ES-I3 (cell line): ENCODE measurements around the gene CPNE1.
"Not testable (repeated sequence)": the region's sequence is repeated elsewhere in the genome, so short reads cannot be mapped to it uniquely, and the experiment has no call there.

Source experiments
- H3K36me3 ChIP-seq: 2 replicates; pipeline ENCODE4 v1.6.1; 2013; ENCODE audit warnings: mild to moderate bottlenecking, low read length, control low read depth, moderate library complexity; ENCODE audit not compliant: insufficient read depth
- H3K4me1 ChIP-seq: 2 replicates; pipeline ENCODE4 v1.6.1; 2013; ENCODE audit warnings: mild to moderate bottlenecking, control low read depth, low read length; ENCODE audit not compliant: insufficient read depth
- H3K9ac ChIP-seq: 2 replicates; pipeline ENCODE4 v1.6.1; 2013; ENCODE audit warnings: low read depth, mild to moderate bottlenecking, low read length, moderate library complexity
- H3K9me3 ChIP-seq: 2 replicates; pipeline ENCODE4 v1.6.1; 2013; ENCODE audit warnings: mild to moderate bottlenecking, low read length, moderate library complexity; ENCODE audit not compliant: control insufficient read depth, insufficient read depth

Gene CPNE1

DNA sequence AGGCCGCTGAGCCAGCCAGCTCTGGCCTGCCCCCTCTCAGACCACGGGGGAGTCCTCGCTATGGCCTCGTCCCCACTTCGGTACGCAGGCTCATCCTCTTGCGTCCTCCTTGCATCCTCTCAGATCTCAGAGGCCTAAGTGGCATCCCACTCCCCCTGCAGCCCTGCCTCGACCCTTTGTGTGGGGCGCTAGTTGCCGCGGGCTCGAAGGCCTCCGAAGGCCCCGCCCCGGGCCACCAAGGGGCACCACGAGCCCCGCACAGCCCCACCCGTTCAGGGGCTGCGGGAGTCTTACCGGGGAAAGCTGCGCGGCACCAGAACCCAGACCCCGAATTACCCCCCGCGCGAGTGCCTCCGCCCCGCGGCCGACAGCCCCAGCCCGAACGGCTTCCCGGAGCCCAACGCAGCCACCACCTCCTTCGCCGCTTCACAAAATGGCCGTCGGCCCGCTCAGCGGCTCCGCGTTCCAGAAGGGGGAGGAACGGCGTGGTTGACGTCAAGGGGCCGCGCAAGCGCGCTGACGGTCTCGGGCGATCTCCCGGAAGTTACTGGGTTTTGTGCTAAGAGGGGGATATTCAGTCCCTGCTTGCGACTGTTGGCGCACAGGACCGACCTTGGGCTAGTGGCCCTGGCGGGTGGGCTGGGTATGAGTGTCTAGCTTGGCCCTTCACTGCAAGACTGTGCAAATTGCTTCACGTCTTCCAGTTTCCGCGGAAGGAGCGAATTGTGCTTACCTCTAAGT is at the start of gene CPNE1, which contains the start of gene RBM12:
Gene CPNE1, minus strand, starts transcription at position 435 of the 741 bp plus-strand sequence. CDS start 31,977 bp downstream, outside the sequence.
Gene RBM12, minus strand, starts transcription at position 435 of the 741 bp plus-strand sequence. CDS start 9,578 bp downstream, outside the sequence.
- no peaks in the 10 kb centered on the region for H3K9me3 ChIP-seq
- peaks cover 6% of the 10 kb centered on the region for H3K36me3 ChIP-seq
- H3K4me1 ChIP-seq, result peaks cover 18% of the 10 kb centered on the region; the same call in 1 of the 2 replicates
- peak within 1 kb of the TSS; percentile 89 for H3K9ac ChIP-seq

GRCh38 chr20:35714127-35714526 is 49.4 kb upstream of the CPNE1 start:
- Histone ChIP-seq H3K36me3 (peaks cover 60% of the 10 kb centered on the region), H3K4me1 (no peaks in the 10 kb centered on the region), H3K9me3 (no peaks in the 10 kb centered on the region), H3K9ac (no peak overlapping the region)

DNA sequence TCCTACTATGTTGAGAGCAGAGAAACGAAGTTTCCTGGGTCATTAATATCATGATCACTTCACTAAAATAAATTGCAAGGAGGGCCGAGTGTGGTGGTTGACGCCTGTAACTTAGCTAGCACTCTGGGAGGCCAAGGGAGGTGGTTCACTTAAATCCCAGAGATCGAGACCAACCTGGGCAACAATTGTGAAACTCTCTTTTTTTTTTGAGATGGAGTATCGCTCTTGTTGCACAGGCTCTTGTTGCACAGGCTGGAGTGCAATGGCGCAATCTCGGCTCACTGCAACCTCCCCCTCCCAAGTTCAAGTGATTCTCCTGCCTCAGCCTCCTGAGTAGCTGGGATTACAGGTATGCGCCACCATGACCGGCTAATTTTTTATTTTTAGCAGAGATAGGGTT is 48.4 kb upstream of the CPNE1 start:
- H3K9ac ChIP-seq, H3K4me1 ChIP-seq, H3K9me3 ChIP-seq: not testable (repeated sequence)
- peaks cover 52% of the 10 kb centered on the region for H3K36me3 ChIP-seq

DNA sequence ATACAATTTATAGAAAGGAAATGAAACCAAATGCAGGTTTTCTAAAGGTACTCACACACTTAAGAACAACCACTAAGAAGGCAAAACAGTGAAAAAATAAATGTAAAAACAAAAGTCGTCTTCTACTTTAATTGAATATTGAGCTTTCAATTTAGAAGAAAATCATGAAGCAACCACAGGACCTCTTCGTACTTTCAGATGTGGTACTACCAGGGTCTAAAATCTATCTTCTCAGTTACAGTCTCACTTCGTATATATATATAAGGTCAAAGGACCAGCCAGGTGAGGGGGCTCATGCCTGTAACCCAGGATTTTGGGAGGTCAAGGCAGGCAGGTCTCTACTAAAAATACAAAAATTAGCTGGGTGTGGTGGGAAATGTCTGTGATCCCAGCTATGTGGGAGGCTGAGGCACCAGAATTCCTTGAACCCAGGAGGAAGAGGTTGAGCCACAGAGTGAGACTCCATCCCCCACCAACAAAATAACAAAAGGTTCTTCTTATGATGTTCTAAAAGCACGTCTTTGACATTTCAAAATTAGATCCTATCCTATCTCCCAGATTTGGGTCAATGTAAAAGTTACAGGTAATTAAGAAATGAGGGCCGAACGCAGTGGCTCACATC is 47.0 kb upstream of the CPNE1 start:
- no peaks in the 10 kb centered on the region for H3K4me1 ChIP-seq
- H3K9ac ChIP-seq, result no peak overlapping the region
- H3K9me3 ChIP-seq, result no peaks in the 10 kb centered on the region
- peaks cover 46% of the 10 kb centered on the region for H3K36me3 ChIP-seq

DNA sequence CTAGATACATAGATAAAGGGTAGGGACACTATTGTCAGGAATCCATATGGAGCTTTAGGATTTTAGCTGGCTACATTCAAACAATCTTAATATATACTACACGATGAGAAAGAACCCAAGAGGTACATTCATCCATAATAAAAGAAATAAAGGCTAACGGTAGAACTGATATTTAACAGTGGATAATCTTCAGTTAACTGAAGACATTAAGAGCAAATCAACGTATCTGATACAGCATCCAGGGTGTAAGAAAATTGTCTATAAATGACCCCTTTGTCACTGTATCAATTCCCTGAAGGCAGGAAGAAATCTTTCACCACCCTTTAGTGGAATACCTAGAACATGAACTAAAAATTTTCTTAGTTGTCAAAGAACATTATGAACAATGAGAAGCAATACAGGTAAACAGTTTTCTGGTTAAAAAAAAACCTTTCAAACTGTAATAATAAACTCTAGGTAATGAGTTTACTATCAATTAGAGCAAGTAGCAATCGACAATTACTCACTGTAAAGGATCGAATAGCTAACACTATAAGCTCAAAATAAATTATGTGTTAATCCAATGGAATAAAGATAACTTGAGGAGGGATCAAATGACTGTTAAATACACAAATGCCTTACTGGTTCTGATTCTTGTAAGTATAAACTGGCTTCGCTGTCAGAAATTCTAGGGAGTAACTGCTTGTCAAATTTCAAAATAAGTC is 46.3 kb upstream of the CPNE1 start:
- H3K36me3 ChIP-seq, result peaks cover 44% of the 10 kb centered on the region

GRCh38 chr20:35710039-35710438 is 45.3 kb upstream of the CPNE1 start:
- H3K36me3 ChIP-seq, result peaks cover 36% of the 10 kb centered on the region
- no peaks in the 10 kb centered on the region for H3K4me1 ChIP-seq

More for the DNA sequence above, 46.3 kb upstream of the CPNE1 start:
- H3K4me1 ChIP-seq, result no peaks in the 10 kb centered on the region
- no peaks in the 10 kb centered on the region for H3K9me3 ChIP-seq
- no peak overlapping the region for H3K9ac ChIP-seq

DNA sequence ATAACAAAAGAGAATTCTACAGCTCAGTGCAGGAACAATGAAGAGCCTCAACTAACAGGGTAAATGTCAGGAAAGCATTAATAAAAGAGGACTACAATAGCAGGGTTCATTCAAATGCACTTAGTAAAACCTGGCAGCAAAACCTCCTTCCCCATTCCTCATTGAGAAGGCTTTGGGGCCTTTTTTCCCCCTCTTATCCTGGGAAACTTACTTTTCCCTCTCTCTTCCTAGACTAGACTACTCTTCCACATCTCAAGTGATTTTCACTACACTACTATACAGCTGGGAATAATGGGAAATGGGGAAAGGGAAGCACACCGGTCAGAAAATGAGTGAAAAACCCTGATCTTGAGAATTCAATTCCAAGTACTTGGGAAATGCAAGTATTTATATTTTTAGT is 44.6 kb upstream of the CPNE1 start:
- no peaks in the 10 kb centered on the region for H3K9me3 ChIP-seq
- no peak overlapping the region for H3K9ac ChIP-seq
- no peaks in the 10 kb centered on the region for H3K4me1 ChIP-seq
- peaks cover 41% of the 10 kb centered on the region for H3K36me3 ChIP-seq

More at GRCh38 chr20:35710039-35710438, 45.3 kb upstream of the CPNE1 start:
- H3K9ac ChIP-seq, result no peak overlapping the region
- H3K9me3 ChIP-seq, result no peaks in the 10 kb centered on the region

- H3K36me3 ChIP-seq, result peaks cover 35% of the 10 kb centered on the region
- no peaks in the 10 kb centered on the region for H3K4me1 ChIP-seq
- H3K9ac ChIP-seq, result no peak overlapping the region
- H3K9me3 ChIP-seq, result no peaks in the 10 kb centered on the region
Observed at GRCh38 chr20:35708502-35708901, 43.8 kb upstream of the CPNE1 start.

DNA sequence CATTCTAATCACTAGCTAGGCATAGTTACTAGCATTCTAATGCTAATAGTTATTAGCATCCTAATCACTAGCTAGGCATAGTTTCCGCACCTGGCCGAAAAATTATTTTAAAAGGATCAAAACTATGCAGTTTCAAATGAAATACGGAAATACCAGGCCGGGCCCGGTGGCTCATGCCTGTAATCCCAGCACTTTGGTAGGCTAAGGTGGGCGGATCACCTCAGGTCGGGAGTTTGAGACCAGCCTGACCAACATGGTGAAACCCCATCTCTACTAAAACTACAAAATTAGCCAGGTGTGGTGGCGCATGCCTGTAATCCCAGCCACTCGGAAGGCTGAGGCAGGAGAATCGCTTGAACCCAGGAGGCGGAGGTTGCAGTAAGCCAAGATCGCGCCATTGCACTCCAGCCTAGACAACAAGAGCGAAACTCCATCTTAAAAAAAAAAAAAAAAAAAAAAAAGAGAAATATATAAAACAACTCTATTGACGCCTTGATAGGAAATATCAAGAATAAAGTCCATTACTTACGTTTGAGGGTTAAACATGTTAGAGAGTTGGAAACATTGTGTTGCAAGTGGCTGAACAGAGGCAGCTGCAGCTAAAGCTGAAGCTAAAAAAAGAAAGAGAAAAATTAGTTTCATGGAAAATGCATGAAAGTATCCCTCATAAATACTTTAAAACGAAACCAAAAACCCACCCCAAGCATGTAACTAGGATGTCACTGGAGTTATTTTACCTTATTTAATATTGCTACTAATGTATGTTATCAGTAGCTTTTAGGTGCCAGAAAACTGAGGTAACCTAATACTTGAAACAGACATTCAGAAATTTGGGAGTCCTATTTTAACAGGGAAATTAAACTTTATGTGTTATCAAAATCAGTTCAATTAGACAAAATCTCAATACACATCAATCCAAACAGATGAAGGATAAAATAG is 42.2 kb upstream of the CPNE1 start:
- peaks cover 36% of the 10 kb centered on the region for H3K36me3 ChIP-seq
- not testable (repeated sequence) for H3K4me1 ChIP-seq, H3K9ac ChIP-seq, H3K9me3 ChIP-seq

- not testable (repeated sequence) for H3K4me1 ChIP-seq, H3K9ac ChIP-seq, H3K9me3 ChIP-seq
- H3K36me3 ChIP-seq, result peaks cover 29% of the 10 kb centered on the region
Observed at GRCh38 chr20:35705894-35706293, 41.2 kb upstream of the CPNE1 start.

DNA sequence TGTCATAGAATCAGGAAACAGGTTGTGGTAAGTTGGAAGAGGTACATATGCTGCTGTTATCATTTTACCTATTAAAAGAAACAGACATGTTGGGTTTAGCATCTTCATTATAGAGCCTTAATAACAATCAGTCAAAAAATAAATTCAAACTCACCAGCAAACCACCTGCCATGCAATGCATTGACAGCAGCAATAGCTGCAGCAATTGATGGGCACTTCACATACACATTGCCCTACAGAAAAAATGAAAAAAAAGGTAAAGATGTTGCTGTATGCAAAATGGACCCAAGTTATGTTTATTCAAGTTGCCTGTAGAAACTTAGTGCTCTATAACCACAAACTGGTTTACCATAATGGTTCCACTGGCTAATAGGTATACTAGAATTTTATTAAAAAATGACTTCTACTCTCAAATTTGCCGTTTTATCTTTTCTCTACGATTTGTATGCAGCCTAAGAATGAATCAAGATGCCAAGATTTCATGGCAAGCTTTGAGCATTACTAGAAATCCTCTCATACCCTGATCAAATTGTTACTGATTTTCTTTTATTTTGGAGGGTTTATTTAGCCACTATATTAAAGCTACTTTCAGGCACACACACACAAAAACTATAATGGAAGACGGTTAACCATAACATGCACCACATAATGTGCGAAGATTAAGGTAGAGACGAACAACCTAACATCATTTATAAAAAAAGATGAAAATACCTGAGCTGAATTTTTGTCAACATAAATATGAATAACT is 40.0 kb upstream of the CPNE1 start:
- H3K9me3 ChIP-seq, result no peaks in the 10 kb centered on the region
- no peaks in the 10 kb centered on the region; the same call in 1 of the 2 replicates for H3K4me1 ChIP-seq
- peaks cover 26% of the 10 kb centered on the region for H3K36me3 ChIP-seq
- no peak overlapping the region for H3K9ac ChIP-seq

DNA sequence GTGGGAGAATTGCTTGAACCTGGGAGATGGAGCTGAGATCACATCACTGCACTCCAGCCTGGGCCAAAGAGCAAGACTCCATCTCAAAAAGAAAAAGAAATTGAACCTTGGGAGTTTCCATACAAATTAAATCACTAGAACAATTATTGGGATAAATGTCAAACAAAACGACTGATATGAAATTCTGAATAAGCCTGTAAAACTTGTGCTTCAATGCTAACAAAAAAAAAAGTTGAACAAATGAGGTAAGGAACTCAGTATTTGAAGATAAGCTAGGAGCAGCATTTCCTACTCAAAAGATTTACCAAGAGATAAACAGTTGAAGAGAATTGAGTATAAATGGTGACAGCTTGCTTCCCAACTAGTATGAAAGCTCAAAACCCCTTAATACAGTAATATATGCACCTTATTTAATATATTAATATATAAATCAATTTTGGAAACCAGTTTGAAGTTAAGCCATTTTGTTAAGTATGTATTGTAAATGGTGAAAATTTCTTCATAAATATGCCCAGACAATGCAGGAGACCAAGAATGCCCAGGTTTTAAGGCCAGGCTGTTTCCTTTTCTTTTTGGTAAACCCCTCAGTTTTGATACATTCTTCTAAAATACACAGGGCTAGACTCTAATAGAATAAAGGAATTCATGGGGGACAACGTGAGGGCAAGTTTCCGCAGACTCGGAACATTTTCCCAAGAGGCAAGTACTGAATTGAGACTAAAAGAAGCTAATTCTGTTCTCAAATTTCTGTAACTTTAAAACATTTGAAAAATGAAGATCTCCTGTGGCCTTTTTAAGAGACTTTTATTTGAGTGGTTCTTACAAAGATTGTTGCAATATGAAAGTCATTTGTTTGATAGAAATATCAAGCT is 38.4 kb upstream of the CPNE1 start:
- Histone ChIP-seq H3K4me1 (peaks cover 1% of the 10 kb centered on the region), H3K9me3 (no peaks in the 10 kb centered on the region), H3K9ac (no peak overlapping the region), H3K36me3 (peaks cover 21% of the 10 kb centered on the region)
